GM10266 (cell line): ENCODE measurements around the gene RRH.
A peak's percentile ranks its signal among the peaks of the same experiment; 100 is the strongest.

Experiments
- DNase-seq: peaks from one replicate; pipeline ENCODE4 v3.0.0; 2012; ENCODE audit errors: extremely low spot score
- CTCF ChIP-seq: IDR thresholded peaks from 2 replicates; pipeline ENCODE4 v1.5.1; 2012; ENCODE audit warnings: mild to moderate bottlenecking, low read depth; ENCODE audit not compliant: control insufficient read depth, insufficient read depth; ENCODE audit errors: missing control alignments

The RRH gene

GRCh38 chr4:109877400-109877799 is 49.6 kb downstream of the RRH start:
- no peak for TF ChIP-seq CTCF
- peak; percentile 18 for DNase-seq

GRCh38 chr4:109878355-109878754 is 50.6 kb downstream of the RRH start:
- no peak for TF ChIP-seq CTCF
- no peak for DNase-seq

GRCh38 chr4:109879081-109879480 is 51.3 kb downstream of the RRH start:
- no peak for TF ChIP-seq CTCF
- no peak for DNase-seq

GRCh38 chr4:109879636-109880314 is 52.0 kb downstream of the RRH start:
- TF ChIP-seq CTCF: no peak
- no peak for DNase-seq

- no peak for DNase-seq
- TF ChIP-seq CTCF: no peak
Observed at GRCh38 chr4:109886303-109886702, 58.5 kb downstream of the RRH start.

GRCh38 chr4:109887071-109887470 is 59.3 kb downstream of the RRH start:
- no peak for TF ChIP-seq CTCF
- DNase-seq: no peak

GRCh38 chr4:109890076-109890475 is 62.3 kb downstream of the RRH start:
- TF ChIP-seq CTCF: no peak
- no peak for DNase-seq
